ENCODE data around the gene ALK.

Gene ALK

GRCh38 chr2:29349316-29350030, 571.9 kb downstream of the ALK start:
- no peak overlapping the region for H3K4me3 ChIP-seq (ENCODE audit: low read depth, low read length)
- H3K36me3 ChIP-seq (ENCODE audit: control insufficient read depth, insufficient read depth, low read length) = no peaks in the 10 kb centered on the region
- H3K4me1 ChIP-seq (ENCODE audit: control insufficient read depth, insufficient read depth, low read length) = no peaks in the 10 kb centered on the region
- H3K9me3 ChIP-seq (ENCODE audit: control insufficient read depth, insufficient read depth, low read length) = no peaks in the 10 kb centered on the region
- no peaks in the 10 kb centered on the region for H3K27me3 ChIP-seq (ENCODE audit: control insufficient read depth, insufficient read depth, low read length)
- H3K27ac ChIP-seq (ENCODE audit: low read depth, low read length) = no peak overlapping the region
- no peak overlapping the region for H3K9ac ChIP-seq (ENCODE audit: low read depth, low read length)

- Histone ChIP-seq H3K4me3 (ENCODE audit: low read depth, low read length) (no peak overlapping the region), H3K4me1 (ENCODE audit: control insufficient read depth, insufficient read depth, low read length) (no peaks in the 10 kb centered on the region), H3K9ac (ENCODE audit: low read depth, low read length) (no peak overlapping the region), H3K9me3 (ENCODE audit: control insufficient read depth, insufficient read depth, low read length) (no peaks in the 10 kb centered on the region), H3K27ac (ENCODE audit: low read depth, low read length) (no peak overlapping the region), H3K27me3 (ENCODE audit: control insufficient read depth, insufficient read depth, low read length) (no peaks in the 10 kb centered on the region), H3K36me3 (ENCODE audit: control insufficient read depth, insufficient read depth, low read length) (no peaks in the 10 kb centered on the region)
Measured at GRCh38 chr2:29347774-29348461, 573.5 kb downstream of the ALK start.

GRCh38 chr2:29345236-29345635, 576.1 kb downstream of the ALK start:
- no peak overlapping the region for H3K4me3 ChIP-seq (ENCODE audit: low read depth, low read length)
- H3K9ac ChIP-seq (ENCODE audit: low read depth, low read length) = no peak overlapping the region
- H3K9me3 ChIP-seq (ENCODE audit: control insufficient read depth, insufficient read depth, low read length) = no peaks in the 10 kb centered on the region
- no peaks in the 10 kb centered on the region for H3K27me3 ChIP-seq (ENCODE audit: control insufficient read depth, insufficient read depth, low read length)
- H3K27ac ChIP-seq (ENCODE audit: low read depth, low read length) = no peak overlapping the region
- no peaks in the 10 kb centered on the region for H3K36me3 ChIP-seq (ENCODE audit: control insufficient read depth, insufficient read depth, low read length)
- no peaks in the 10 kb centered on the region for H3K4me1 ChIP-seq (ENCODE audit: control insufficient read depth, insufficient read depth, low read length)

DNA sequence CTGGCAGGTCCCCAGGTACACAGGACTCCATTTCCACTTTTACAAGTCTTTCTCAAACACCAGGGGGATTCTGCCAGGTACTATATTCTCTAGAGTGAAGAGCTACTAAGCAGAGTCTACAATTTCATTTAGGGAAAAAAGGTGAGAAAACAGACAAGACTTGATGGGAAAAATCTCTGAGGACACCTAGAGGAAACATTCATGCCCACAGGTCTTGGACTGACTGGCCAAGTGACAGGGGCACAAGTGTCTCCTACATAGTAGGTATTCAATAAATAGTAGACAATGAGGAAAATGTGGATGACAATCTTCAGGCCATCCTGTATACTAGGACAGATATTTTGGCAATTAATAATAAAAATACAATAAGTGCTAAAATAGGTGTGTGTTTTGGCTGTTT, 577.6 kb downstream of the ALK start:
- Histone ChIP-seq H3K9ac (ENCODE audit: low read depth, low read length) (no peak overlapping the region), H3K27ac (ENCODE audit: low read depth, low read length) (no peak overlapping the region), H3K4me1 (ENCODE audit: control insufficient read depth, insufficient read depth, low read length) (no peaks in the 10 kb centered on the region), H3K9me3 (ENCODE audit: control insufficient read depth, insufficient read depth, low read length) (no peaks in the 10 kb centered on the region), H3K4me3 (ENCODE audit: low read depth, low read length) (no peak overlapping the region), H3K36me3 (ENCODE audit: control insufficient read depth, insufficient read depth, low read length) (no peaks in the 10 kb centered on the region), H3K27me3 (ENCODE audit: control insufficient read depth, insufficient read depth, low read length) (no peaks in the 10 kb centered on the region)

- H3K36me3 ChIP-seq (ENCODE audit: control insufficient read depth, insufficient read depth, low read length) = no peaks in the 10 kb centered on the region
- no peaks in the 10 kb centered on the region for H3K9me3 ChIP-seq (ENCODE audit: control insufficient read depth, insufficient read depth, low read length)
- no peak overlapping the region for H3K27ac ChIP-seq (ENCODE audit: low read depth, low read length)
- H3K27me3 ChIP-seq (ENCODE audit: control insufficient read depth, insufficient read depth, low read length) = no peaks in the 10 kb centered on the region
- no peak overlapping the region for H3K4me3 ChIP-seq (ENCODE audit: low read depth, low read length)
- H3K9ac ChIP-seq (ENCODE audit: low read depth, low read length) = no peak overlapping the region
- peaks cover 11% of the 10 kb centered on the region; the same call in 1 of the 2 replicates for H3K4me1 ChIP-seq (ENCODE audit: control insufficient read depth, insufficient read depth, low read length)
Measured at GRCh38 chr2:29336341-29337241, 584.8 kb downstream of the ALK start.

DNA sequence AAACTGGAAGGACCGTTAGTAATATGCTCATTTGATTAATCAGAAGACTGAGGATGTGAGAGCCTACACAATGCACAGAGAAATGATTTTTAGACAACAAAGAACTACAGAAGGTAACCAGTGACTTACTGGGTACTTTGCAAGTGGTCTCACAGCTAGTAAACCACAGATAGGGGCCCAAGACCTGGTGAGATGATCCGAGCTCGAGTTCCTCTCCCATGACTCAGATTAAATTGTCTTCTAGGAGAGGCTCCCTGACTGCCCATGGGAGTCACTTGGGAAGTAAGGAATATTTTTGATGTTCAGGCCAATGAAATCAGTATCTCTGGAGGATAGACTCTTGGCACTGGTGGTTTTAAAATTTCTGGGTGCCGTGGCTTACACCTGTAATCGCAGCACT, 586.0 kb downstream of the ALK start:
- H3K27ac ChIP-seq (ENCODE audit: low read depth, low read length) = no peak overlapping the region
- H3K9me3 ChIP-seq (ENCODE audit: control insufficient read depth, insufficient read depth, low read length) = no peaks in the 10 kb centered on the region
- peaks cover 11% of the 10 kb centered on the region; the same call in 1 of the 2 replicates for H3K4me1 ChIP-seq (ENCODE audit: control insufficient read depth, insufficient read depth, low read length)
- no peaks in the 10 kb centered on the region for H3K27me3 ChIP-seq (ENCODE audit: control insufficient read depth, insufficient read depth, low read length)
- no peak overlapping the region for H3K9ac ChIP-seq (ENCODE audit: low read depth, low read length)
- no peak overlapping the region for H3K4me3 ChIP-seq (ENCODE audit: low read depth, low read length)
- H3K36me3 ChIP-seq (ENCODE audit: control insufficient read depth, insufficient read depth, low read length) = no peaks in the 10 kb centered on the region

- H3K9ac ChIP-seq (ENCODE audit: low read depth, low read length) = no peak overlapping the region
- no peaks in the 10 kb centered on the region for H3K36me3 ChIP-seq (ENCODE audit: control insufficient read depth, insufficient read depth, low read length)
- H3K27ac ChIP-seq (ENCODE audit: low read depth, low read length) = no peak overlapping the region
- no peaks in the 10 kb centered on the region for H3K27me3 ChIP-seq (ENCODE audit: control insufficient read depth, insufficient read depth, low read length)
- no peaks in the 10 kb centered on the region for H3K9me3 ChIP-seq (ENCODE audit: control insufficient read depth, insufficient read depth, low read length)
- H3K4me1 ChIP-seq (ENCODE audit: control insufficient read depth, insufficient read depth, low read length) = peaks cover 11% of the 10 kb centered on the region; the same call in 1 of the 2 replicates
- no peak overlapping the region for H3K4me3 ChIP-seq (ENCODE audit: low read depth, low read length)
Measured at GRCh38 chr2:29334706-29335105, 586.7 kb downstream of the ALK start.

- Histone ChIP-seq H3K9me3 (ENCODE audit: control insufficient read depth, insufficient read depth, low read length) (no peaks in the 10 kb centered on the region), H3K4me3 (ENCODE audit: low read depth, low read length) (no peak overlapping the region), H3K36me3 (ENCODE audit: control insufficient read depth, insufficient read depth, low read length) (no peaks in the 10 kb centered on the region), H3K27ac (ENCODE audit: low read depth, low read length) (no peak overlapping the region), H3K9ac (ENCODE audit: low read depth, low read length) (no peak overlapping the region), H3K4me1 (ENCODE audit: control insufficient read depth, insufficient read depth, low read length) (peaks cover 11% of the 10 kb centered on the region; the same call in 1 of the 2 replicates), H3K27me3 (ENCODE audit: control insufficient read depth, insufficient read depth, low read length) (no peaks in the 10 kb centered on the region)
Measured at GRCh38 chr2:29332540-29332939, 588.8 kb downstream of the ALK start.

GRCh38 chr2:29329899-29330298, 591.5 kb downstream of the ALK start:
- no peaks in the 10 kb centered on the region for H3K36me3 ChIP-seq (ENCODE audit: control insufficient read depth, insufficient read depth, low read length)
- no peak overlapping the region for H3K27ac ChIP-seq (ENCODE audit: low read depth, low read length)
- no peaks in the 10 kb centered on the region for H3K9me3 ChIP-seq (ENCODE audit: control insufficient read depth, insufficient read depth, low read length)
- no peak overlapping the region for H3K9ac ChIP-seq (ENCODE audit: low read depth, low read length)
- no peaks in the 10 kb centered on the region for H3K27me3 ChIP-seq (ENCODE audit: control insufficient read depth, insufficient read depth, low read length)
- H3K4me1 ChIP-seq (ENCODE audit: control insufficient read depth, insufficient read depth, low read length) = peaks cover 3% of the 10 kb centered on the region; the same call in 1 of the 2 replicates
- H3K4me3 ChIP-seq (ENCODE audit: low read depth, low read length) = no peak overlapping the region

GRCh38 chr2:29326926-29327325, 594.5 kb downstream of the ALK start:
- H3K36me3 ChIP-seq (ENCODE audit: control insufficient read depth, insufficient read depth, low read length) = no peaks in the 10 kb centered on the region
- 0 out of 2 replicates have a peak, but pooled peaks cover 3% of the 10 kb centered on the region for H3K4me1 ChIP-seq (ENCODE audit: control insufficient read depth, insufficient read depth, low read length)
- H3K4me3 ChIP-seq (ENCODE audit: low read depth, low read length) = no peak overlapping the region
- H3K27ac ChIP-seq (ENCODE audit: low read depth, low read length) = no peak overlapping the region
- no peaks in the 10 kb centered on the region for H3K9me3 ChIP-seq (ENCODE audit: control insufficient read depth, insufficient read depth, low read length)
- H3K9ac ChIP-seq (ENCODE audit: low read depth, low read length) = no peak overlapping the region
- no peaks in the 10 kb centered on the region for H3K27me3 ChIP-seq (ENCODE audit: control insufficient read depth, insufficient read depth, low read length)

Measured in HUES48 (cell line).